Ovary (tissue), 3 donors: ENCODE measurements around the gene PPM1K.

ENCODE experiments used
- CTCF ChIP-seq, 3 donors: fragments of 450-650 bp in 2 of 3; fragments of 200-600 bp in 1 of 3; IDR thresholded peaks; one replicate each; pipeline versions ENCODE4 v1.5.1 to v1.8.0; 2016 to 2022; ENCODE audit warnings: antibody characterized with exemption in 3 of 3, mild to moderate bottlenecking in 1 of 3
- EP300 ChIP-seq: sonication (generic); formaldehyde crosslinking; IDR thresholded peaks from one replicate; pipeline ENCODE4 v1.6.1; 2017; ENCODE audit warnings: antibody characterized with exemption
- POLR2A ChIP-seq: fragments of 450-650 bp; IDR thresholded peaks from one replicate; pipeline ENCODE4 v1.6.1; 2017; ENCODE audit warnings: antibody characterized with exemption, mild to moderate bottlenecking, moderate library complexity
- donor health status: DM: no; HTN: no; CAD: no.

GRCh38 chr4:88246600-88246999 lies 37.8 kb downstream of the PPM1K start:
- no peak for TF ChIP-seq CTCF (IDR thresholded peaks at IDR 0.05)
- TF ChIP-seq POLR2A = no peak
- no peak for TF ChIP-seq EP300
